ENCODE results near the gene VWA5B1. TPM values are rescaled to one million over a fixed set of nuclear protein-coding genes. Genes with fewer than 3 reads are reported as not detected.

The VWA5B1 gene
- polyA plus RNA-seq, 4 donors = 0.91 to 1.6 (median 1.3) TPM

Other genes with a start within 250 kb of the VWA5B1 start
- gene PLA2G5, start 220.7 kb upstream of the VWA5B1 start, polyA plus RNA-seq (ENCODE audit: insufficient read length in 4 of 4) = not detected
- under 1 TPM in 1 of 4 donors, not detected in 3; 0.06 TPM for gene PLA2G2D, start 171.3 kb upstream of the VWA5B1 start, polyA plus RNA-seq (ENCODE audit: insufficient read length in 4 of 4)
- gene PLA2G2F, start 151.6 kb upstream of the VWA5B1 start, polyA plus RNA-seq (ENCODE audit: insufficient read length in 4 of 4) = 1 to 10 TPM in 1 of 4 donors, under 1 TPM in 2, not detected in 1; 0.08 to 1.1 (median 0.80) TPM
- 1 to 10 TPM; 6.0 to 6.4 (median 6.3) TPM for gene UBXN10, start 104.8 kb upstream of the VWA5B1 start, polyA plus RNA-seq (ENCODE audit: insufficient read length in 4 of 4)
- under 1 TPM in 3 of 4 donors, not detected in 1; 0.04 to 0.30 (median 0.09) TPM for gene PLA2G2C, start 104.4 kb upstream of the VWA5B1 start, polyA plus RNA-seq (ENCODE audit: insufficient read length in 4 of 4)
- gene CAMK2N1, start 195.3 kb downstream of the VWA5B1 start, polyA plus RNA-seq (ENCODE audit: insufficient read length in 4 of 4) = 10 to 100 TPM; 80.8 to 93.1 (median 85.1) TPM
- 10 to 100 TPM; 35.8 to 39.9 (median 37.9) TPM for gene MUL1, start 217.3 kb downstream of the VWA5B1 start, polyA plus RNA-seq (ENCODE audit: insufficient read length in 4 of 4)

Measured in right renal pelvis (tissue), 4 donors.